ENCODE measurements around the gene PRX. TPM values are rescaled to one million over a fixed set of nuclear protein-coding genes. Genes with fewer than 3 reads are reported as not detected.
A peak's percentile ranks its signal among the peaks of the same experiment; 100 is the strongest.

The PRX gene
- total RNA-seq, 1 donor from 2014 or later = 51.5 TPM

GRCh38 chr19:40407714-40408597 is 5.2 kb downstream of the PRX start:
- H3K9me3 ChIP-seq = no peaks in the 10 kb centered on the region
- intact Hi-C loops (cut with DNase I) = no loop called here
- no peak for ATAC-seq

GRCh38 chr19:40403262-40403984 is 9.8 kb downstream of the PRX start:
- Histone ChIP-seq H3K36me3 (peaks cover 12% of the 10 kb centered on the region), H3K4me3 (peak overlapping the region; percentile 71), H3K4me1 (peaks cover 30% of the 10 kb centered on the region), H3K9me3 (no peaks in the 10 kb centered on the region), H3K27ac (peak overlapping the region; percentile 81), H3K27me3 (ENCODE audit: low read depth) (no peaks in the 10 kb centered on the region)
- DNase-seq = peak; percentile 95
- peak; percentile 96 for ATAC-seq
- intact Hi-C loops (cut with DNase I) = no loop called here
- TF ChIP-seq CTCF (IDR thresholded peaks at IDR 0.05) = no peak

More at GRCh38 chr19:40407714-40408597, 5.2 kb downstream of the PRX start:
- no peaks in the 10 kb centered on the region for H3K36me3 ChIP-seq
- no peaks in the 10 kb centered on the region for H3K27me3 ChIP-seq (ENCODE audit: low read depth)
- DNase-seq = no peak
- peaks cover 37% of the 10 kb centered on the region for H3K4me1 ChIP-seq
- H3K4me3 ChIP-seq = no peak overlapping the region
- TF ChIP-seq CTCF (IDR thresholded peaks at IDR 0.05) = no peak
- no peak overlapping the region for H3K27ac ChIP-seq

- no peak for DNase-seq
- intact Hi-C loops (cut with DNase I) = no loop called here
- Histone ChIP-seq H3K27me3 (ENCODE audit: low read depth) (no peaks in the 10 kb centered on the region), H3K27ac (no peak overlapping the region), H3K9me3 (no peaks in the 10 kb centered on the region), H3K4me3 (no peak overlapping the region), H3K4me1 (peaks cover 25% of the 10 kb centered on the region), H3K36me3 (peaks cover 36% of the 10 kb centered on the region)
- TF ChIP-seq CTCF (IDR thresholded peaks at IDR 0.05) = no peak
- ATAC-seq = no peak
These were observed 12.6 kb downstream of the PRX start for GRCh38 chr19:40400559-40400958.

- Histone ChIP-seq H3K36me3 (peaks cover 36% of the 10 kb centered on the region), H3K4me1 (peaks cover 16% of the 10 kb centered on the region), H3K4me3 (peak overlapping the region; percentile 27), H3K27me3 (ENCODE audit: low read depth) (no peaks in the 10 kb centered on the region), H3K9me3 (no peaks in the 10 kb centered on the region), H3K27ac (no peak overlapping the region)
- DNase-seq = peak; percentile 86
- peak; percentile 74 to 78 for ATAC-seq
- intact Hi-C loops (cut with DNase I) = no loop called here
- TF ChIP-seq CTCF (IDR thresholded peaks at IDR 0.05) = no peak
These were observed 14.6 kb downstream of the PRX start for GRCh38 chr19:40398417-40399131.

- no peak overlapping the region for H3K27ac ChIP-seq
- H3K27me3 ChIP-seq (ENCODE audit: low read depth) = no peaks in the 10 kb centered on the region
- ATAC-seq (no peak), DNase-seq (no peak)
- no peak overlapping the region for H3K4me3 ChIP-seq
- no peaks in the 10 kb centered on the region for H3K9me3 ChIP-seq
- no peak for TF ChIP-seq CTCF (IDR thresholded peaks at IDR 0.05)
- peaks cover 36% of the 10 kb centered on the region for H3K36me3 ChIP-seq
- intact Hi-C loops (cut with DNase I) = no loop called here
- H3K4me1 ChIP-seq = peaks cover 16% of the 10 kb centered on the region
These were observed 15.6 kb downstream of the PRX start for GRCh38 chr19:40397568-40397906.
